M059J (cell line): ENCODE measurements around the gene ADISSP. TPM values are rescaled to one million over a fixed set of nuclear protein-coding genes. Genes with fewer than 3 reads are reported as not detected.
"Not testable (repeated sequence)": the region's sequence is repeated elsewhere in the genome, so short reads cannot be mapped to it uniquely, and the experiment has no call there.

Source experiments
- DNase-seq: peaks from one replicate; pipeline ENCODE4 v3.0.0-alpha.2; 2012; ENCODE audit warnings: low read depth
- total RNA-seq: library from RNA; depleted of rRNA; stranded (reverse); fragments of >200 nt; shearing (Covaris generic); gene quantifications from 2 replicates; pipeline ENCODE4 v1.2.3, GENCODE V29; 2014

The ADISSP gene
- total RNA-seq, 1 experiment from 2014 or later: 39.1 TPM

DNA sequence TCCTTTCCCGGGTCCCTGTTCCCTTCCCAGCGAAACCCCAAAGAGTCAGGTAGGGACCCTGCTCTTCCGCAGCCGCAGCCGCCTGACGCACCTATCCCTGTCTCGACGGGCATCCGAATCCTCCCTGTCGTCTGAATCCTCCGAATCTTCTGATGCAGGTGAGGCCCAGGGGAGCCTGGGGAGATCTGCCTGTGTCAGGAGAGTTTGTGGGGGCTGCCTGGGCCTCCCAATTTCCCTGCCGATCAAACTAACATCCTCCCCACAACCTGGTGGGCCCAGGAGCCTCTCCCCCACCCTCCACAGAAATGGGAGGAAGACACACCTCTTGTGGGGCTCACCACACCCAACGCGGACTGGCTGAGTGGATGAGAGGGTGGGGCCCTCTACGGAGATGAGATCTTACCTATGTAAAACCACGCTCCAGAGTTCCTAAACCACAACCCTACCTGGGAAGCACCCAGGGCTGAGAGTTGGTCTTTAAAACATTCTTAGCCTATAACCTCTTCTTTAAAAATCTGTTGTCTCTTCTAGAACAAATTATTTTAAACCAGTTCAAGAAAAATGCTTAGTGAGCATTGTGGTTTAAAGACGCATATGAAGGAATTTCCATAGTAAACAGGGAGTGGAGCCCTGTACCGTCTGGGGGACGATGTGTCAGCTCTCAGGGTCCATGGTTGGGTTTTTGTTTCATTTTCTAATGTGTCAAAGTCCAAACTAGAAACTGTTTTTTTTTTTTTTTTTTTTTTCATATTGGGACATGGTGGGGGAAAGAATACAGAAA is 30.2 kb upstream of the ADISSP start:
- DNase-seq: peak; percentile 62

DNA sequence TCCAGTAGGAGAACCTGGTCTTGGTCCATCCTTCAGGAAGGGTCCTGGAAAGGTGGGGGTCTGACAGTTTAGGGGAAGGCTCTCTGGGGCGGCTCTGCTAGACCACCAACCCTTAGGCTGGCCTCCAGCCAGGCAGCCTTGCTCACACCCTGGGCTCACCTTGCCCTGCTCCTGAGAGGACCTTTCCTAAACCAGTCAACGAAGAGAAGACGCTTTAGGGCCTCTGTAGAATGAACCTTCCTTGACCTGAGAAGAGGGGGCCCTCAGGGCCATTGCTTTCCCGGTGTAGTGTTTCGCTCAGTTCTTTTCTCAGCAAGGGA is 29.6 kb upstream of the ADISSP start:
- DNase-seq: no peak

DNA sequence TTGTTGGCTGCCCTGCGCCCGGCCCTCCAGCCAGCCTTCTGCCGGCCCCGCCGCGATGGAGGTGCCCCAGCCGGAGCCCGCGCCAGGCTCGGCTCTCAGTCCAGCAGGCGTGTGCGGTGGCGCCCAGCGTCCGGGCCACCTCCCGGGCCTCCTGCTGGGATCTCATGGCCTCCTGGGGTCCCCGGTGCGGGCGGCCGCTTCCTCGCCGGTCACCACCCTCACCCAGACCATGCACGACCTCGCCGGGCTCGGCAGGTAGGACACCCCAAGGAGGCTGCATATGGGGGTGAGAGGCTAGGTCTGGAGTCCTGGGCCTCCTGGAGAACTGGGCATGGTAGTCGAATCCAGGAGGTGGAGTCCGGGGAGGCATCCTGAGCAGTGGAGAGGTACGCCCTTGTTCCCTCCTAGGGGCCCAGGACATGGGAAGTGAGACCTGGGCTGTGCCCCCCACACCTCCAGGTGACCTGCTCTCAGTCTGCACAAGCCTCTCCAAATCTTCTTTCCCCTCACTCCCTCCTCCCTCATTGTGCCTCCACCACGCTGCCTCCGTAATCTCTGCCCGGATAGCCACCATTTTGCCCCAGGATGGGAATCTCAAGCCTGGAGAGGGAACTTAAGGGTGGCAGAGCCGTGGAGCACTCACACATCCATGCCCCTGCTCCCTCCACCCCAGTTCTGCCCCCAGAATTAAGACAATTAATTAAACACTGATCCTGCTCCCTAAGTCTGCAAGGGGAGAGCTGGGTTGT is 29.1 kb upstream of the ADISSP start:
- DNase-seq: no peak

DNA sequence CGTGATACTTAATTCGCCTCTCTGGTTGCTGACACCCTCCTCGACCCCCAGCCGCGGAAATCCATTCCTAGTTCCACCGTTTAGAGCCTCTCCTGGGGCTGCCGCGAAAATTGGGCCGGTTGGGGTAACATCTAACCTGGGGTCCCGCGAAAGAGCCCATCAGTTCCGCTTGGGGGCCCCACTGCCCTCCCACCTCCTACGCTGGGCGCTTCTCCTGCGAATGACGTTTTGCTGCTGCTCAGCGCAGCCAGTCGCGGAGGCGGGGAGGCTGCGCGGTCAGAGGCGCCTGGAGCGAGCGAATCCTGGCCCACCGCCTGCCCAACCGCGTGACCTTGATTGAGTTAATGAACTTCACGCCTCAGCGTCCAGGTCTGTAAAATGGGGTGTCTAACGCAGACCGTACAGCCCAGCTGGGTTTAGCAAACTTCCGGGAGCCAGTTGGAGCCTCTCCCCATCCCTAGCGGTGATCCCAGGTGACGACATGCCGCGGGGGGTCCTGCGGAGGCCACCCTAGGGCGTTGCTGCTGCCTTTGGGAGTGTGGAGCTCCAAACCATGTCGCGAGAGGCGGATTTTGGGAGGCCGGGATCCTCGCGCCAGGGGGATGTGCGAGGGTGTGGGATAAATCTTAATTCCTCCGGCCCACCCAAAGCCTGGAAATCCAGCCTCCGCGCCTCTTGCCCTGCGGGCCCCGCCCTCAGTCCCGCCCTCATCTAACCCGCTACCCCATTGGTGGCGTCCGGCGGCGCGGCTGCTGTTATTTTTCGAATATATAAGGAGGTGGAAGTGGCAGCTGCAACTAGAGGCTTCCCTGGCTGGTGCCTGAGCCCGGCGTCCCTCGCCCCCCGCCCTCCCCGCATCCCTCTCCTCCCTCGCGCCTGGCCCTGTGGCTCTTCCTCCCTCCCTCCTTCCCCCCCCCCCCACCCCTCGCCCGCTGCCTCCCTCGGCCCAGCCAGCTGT is 28.2 kb upstream of the ADISSP start, which contains the start of gene CDC25B:
Gene CDC25B, plus strand, starts transcription at position 800 of the 958 bp plus-strand sequence. CDS start 222 bp downstream, outside the sequence.
- peak; percentile 96 for DNase-seq

DNA sequence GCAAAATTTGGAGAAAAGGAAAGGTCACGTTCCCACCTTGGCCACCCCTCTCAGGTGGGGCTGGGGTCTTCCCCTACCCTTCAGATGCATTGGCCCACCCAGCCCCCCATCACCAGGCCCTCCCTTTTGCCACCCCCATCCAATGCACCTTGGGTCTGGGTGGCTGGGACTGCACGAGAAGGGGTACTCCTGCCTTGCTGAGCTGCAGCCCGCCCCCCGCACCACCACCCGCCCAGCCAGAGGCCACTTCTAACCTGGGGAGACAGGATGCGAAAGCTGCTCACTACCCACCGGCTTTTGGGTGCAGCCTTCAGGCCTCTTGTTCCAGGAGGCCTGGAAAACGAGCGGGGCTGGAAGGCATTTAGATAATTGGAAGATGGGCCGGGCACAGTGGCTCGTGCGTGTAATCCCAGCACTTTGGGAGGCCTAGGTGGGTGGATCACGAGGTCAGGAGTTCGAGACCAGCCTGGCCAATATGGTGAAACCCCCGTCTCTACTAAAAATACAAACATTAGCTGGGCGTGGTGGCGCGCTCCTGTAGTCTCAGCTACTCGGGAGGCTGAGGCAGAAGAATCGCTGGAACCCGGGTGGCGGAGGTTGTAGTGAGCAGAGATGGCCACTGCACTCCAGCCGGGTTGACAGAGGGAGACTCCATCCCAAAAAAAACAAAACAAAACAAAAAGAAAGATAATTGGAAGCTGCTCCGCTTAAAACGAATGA is 27.3 kb upstream of the ADISSP start:
- no peak for DNase-seq

DNA sequence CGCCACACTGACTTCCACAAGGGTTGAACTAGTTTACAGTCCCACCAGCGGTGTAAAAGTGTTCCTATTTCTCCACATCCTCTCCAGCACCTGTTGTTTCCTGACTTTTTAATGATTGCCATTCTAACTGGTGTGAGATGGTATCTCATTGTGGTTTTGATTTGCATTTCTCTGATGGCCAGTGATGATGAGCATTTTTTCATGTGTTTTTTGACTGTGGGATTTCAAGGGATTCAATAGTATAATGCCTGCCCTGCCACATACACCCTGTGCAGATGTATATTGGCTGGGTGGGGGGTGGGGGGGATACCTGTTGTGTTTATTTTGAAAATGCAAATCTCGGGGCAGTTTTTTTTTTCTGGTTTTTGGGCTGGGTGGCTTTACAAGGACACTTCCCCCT is 26.6 kb upstream of the ADISSP start:
- not testable (repeated sequence) for DNase-seq

DNA sequence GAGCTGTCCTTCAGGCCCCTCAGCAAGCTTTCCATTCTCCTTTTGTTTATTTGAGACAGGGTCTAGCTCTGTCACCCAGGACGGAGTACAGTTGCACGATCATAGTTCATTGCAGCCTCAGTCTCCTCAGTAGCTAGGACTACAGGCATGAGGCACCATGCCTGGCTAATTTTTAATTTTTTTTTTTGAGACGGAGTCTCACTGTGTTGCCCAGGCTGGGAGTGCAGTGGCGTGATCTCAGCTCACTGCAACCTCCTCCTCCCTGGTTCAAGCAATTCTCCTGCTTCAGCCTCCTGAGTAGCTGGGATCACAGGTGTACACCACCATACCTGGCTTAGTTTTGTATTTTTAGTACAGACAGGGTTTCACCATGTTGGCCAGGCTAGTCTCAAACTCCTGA is 21.6 kb upstream of the ADISSP start:
- DNase-seq: not testable (repeated sequence)

DNA sequence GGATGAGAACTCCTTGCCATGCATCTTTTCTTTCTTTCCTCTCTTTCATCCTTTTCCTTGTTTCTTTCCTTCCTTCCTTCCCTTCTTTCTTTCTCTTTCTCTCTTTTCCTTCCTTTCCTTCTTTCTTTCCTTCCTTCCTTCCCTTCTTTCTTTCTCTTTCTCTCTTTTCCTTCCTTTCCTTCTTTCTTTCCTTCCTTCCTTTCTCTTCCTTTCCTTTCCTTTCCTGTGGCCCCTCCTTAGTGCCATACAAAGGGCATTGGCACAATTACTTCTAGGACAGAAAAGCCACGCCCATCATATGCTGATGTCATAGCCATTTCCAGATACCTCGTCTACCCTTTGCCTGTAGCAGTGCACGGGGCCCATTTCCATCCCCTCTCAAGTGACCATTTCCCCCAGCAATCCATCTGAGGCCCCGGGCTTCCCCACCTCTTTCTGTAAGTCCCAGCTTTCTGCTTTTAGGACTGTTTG is 21.2 kb upstream of the ADISSP start:
- peak; percentile 28 for DNase-seq

DNA sequence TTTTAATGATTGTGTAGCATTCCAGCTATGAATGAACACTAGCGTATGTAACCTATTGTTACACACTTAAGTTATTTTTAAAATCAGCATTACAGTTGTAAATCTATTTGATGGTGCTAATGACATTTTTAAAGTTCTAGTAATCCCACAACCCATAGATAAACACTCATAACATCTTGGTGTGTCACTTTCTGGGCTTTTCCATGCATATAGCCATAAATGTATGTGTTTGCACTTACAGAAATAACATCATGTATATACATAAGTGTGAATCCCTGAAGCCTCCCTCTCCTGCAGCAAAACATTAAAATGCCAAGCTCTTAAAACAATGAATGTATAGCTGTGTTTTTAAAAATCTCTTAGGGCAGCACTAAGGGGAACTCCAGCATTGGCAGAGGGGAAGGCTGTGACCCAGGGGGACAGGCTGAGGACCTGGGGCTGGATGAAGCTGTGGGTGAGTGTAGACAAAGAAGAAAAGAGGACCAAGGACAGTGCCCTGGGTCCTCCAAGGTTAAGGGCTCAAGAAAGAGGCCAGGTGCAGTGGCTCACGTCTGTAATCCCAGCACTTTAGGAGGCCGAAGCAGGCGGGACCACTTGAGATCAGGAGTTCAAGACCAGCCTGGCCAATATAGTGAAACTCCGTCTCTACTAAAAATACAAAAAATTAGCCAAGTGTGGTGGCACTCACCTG is 19.9 kb upstream of the ADISSP start:
- DNase-seq: no peak

DNA sequence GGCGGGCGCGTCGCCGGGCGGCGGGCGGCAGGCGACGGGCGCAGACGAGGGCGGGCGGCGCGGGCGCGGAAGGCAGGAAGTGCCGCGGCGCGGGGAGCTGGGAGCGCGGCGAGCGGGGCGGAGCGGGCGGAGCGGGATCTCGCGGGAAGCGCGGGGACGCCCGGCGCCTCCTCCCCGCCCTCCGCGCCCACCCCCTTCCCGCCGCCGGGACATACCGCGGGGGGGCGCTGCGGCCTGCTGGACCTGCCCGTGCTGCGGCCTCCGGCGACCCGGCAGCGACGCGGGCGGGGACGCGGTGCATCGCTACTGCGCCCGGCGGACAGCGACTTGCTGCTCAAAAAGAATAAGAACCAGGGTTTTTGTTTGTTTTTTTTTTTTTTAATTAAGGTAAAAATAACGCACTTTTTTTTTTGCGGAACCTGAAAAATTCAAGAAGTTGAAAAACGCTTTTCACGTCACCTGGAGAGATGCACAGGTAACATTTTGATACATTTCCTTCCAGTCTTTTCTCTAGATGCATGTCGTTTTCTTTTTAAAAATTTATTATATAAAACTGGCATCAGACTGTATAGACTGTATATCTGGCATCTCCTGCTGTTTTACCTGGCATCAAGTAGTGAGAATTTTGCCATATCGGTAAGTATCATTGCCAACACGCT is 19.2 kb upstream of the ADISSP start, which contains the start of gene CENPB:
Gene CENPB, minus strand, starts transcription at position 76 of the 659 bp plus-strand sequence. CDS start 257 bp downstream, outside the sequence.
- DNase-seq: peak; percentile 85

DNA sequence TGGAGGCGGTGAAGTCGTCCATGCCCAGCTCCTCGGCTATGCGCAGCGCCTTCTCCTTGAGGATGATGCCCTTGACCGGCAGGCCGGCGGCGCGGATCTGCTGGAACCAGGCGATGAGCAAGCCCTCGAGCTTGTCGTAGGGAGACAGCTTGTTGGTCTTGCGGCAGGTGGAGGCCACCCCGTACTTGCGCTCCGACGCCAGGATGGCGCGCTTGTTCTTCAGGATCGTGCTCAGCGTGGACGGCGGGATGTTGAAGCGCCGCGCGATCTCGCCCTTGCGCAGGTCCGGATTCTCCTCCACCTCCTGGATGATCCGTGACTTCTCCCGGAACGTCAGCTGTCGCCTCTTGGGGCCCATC is 18.6 kb upstream of the ADISSP start:
- peak; percentile 74 for DNase-seq

DNA sequence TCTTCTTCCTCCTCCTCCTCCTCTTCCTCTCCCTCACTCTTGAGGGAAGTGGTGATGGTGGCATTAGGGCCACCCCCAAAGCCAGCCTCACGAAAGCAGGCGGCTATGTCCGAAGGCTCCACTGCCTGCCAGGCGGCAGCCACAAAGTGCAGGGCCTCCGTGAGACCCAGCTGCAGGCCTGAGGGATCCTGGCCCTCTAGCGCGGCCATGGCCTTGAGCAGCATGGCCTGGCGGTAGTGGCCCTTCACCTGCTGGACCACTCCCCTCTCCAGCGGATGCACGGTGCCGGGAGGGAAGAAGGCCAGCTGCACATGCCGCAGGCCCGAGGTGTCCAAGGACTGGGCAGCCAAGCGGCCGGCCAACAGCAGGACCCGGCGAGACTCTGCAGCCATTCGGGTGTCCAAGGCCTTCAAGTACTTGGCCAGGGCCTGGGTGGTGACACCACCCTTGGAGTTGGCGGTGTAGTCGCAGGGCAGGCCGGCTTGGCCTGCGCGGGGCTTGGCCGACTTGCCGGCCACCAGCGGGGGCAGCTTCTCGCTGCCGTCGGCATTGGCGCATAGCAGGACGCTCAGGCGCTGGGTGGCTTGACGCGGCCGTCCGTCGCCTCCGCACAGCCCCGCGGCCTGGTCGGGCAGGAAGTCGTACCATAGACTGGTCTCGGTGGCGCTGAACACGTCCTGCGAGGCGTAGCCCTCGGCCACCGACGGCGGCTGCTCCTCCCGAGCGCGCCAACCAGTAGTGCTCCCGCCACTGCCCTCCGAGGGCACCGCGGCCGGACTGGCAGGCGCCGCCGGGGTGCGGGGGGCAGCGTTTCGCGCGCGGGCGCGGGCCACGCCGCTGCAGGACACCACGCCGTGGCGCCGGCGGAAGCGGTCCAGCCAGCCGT is 17.9 kb upstream of the ADISSP start:
- no peak for DNase-seq

DNA sequence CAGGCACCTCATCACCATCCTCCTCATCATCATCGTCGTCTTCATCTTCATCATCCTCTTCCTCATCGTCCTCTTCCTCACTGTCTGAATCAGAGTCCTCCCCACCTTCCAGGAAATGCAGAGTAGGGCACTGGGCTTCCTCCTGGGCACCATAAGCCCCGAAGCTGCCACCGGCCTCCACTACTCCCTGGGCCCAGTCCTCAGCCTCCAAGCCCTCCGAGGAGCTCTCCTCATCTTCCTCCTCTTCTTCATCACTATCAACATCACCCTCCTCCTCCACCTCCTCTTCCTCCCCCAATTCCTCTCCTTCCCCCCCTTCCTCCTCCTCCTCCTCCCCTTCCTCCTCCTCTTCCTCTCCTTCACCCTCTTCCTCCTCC is 17.3 kb upstream of the ADISSP start:
- no peak for DNase-seq

DNA sequence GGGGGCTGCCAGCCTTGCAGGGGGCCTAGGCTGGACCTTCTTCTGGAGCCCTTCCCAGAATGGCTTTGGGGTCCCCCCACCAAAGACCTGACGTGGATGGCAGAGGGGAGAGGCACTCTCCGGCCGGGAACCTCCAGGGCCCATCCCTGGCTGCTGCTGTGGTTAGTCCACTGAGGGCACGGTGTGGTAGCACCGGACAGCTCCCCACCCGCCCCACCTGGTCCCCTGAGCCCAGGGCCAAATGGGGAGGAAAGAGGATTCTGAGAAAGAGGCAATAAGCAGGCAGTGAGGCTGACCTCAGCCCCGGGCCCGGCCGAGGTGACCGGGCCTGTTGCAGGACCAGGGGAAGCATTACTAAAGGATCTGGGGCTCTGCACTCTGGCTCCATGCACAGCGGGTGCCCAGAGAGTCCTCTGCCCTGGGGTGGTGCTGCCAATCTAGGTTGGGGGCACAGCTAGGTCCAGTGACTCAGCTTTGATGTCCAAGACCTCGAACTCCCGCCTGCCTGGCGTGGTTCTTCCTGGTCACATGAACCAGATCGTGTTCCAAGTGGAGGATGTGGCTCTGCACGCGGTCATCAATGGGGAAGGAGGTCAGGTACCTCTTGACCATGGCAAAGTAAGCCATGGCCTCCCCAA is 16.8 kb upstream of the ADISSP start:
- DNase-seq: peak; percentile 74

DNA sequence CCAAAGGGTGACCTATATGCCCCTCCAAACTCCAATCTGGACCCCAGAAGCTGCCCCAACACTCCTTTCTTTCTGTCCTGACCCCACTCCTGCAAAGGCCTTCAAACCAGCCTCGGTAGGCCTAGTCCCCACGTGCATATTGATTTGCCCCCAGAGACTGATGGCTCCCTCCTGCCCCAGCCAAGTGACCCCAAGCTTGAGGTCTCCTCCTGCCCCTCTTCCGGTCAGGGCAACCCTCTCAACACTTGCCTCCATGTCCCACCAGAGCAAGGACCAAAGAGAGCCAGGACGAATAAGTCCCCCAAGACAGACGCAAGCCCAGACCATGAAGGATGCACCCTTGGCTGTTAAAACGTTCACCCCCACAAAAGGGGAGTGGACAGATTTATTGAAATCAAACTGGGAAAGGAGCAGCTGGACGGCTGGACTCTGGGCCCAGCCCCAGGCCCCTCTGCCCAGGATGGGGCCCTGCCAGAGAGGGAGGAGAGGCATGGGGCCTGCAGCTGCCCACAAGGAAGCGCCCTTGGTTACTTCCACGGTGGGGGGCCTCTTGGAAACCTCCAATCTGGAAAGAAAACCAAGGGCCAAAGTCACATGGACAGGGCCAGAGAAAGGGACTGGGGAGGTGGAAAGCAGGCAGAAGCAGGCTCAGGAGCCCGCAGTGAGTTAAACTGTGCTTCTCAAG is 16.1 kb upstream of the ADISSP start:
- DNase-seq: no peak

DNA sequence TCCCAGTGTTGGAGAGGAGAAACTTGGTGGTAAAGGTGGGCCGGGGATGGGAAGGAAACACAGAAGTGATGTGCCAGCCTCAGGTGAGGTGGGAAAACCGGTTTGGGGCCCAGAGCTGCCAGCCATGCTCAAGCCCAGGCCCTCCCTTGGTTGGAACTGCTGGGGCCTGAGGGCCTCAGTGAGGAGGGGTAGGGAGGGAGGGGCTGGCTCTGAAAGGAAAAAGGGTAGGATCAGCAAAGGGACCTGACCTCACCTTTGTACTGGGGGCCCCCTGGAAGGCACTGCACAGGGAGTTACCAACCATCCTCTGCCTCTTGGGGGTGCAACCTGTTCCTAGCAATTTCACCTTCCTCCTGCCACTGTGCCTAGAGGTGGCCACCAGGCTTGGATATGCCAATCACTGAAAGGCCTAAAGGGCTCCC is 15.5 kb upstream of the ADISSP start:
- DNase-seq: no peak

DNA sequence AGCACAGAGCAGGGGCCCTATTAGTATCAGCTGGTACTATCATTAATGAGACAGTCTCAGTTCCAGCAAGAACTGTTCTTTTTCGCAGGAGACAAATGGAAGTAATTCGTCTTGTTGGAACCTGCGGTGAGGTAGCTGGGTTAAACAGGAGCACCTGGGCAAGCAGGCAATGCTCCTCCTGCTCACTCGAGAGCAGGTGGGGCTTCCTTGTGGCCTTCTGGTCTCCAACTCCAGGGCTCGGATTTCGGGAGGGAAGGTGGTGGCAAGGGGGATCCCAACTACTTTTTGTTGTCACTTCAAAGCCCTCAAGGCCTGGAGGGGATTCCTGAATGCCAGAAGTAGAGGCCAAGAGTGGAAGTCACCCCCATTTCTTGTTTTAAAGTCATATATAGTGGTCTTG is 15.0 kb upstream of the ADISSP start:
- no peak for DNase-seq
